NCI-H1048 (cell line): ENCODE results near the gene IQCN.

Experiments used
- DNase-seq: peaks from one replicate; lab custom pipeline; 2025; lab: John Stamatoyannopoulos, UW

Gene IQCN

GRCh38 chr19:18304458-18305310 lies 30.4 kb upstream of the IQCN start:
- DNase-seq, result no peak

- no peak for DNase-seq
Measured at GRCh38 chr19:18304208-18304457, 29.9 kb upstream of the IQCN start.

- no peak for DNase-seq
Measured at GRCh38 chr19:18301718-18302111, 27.5 kb upstream of the IQCN start.

GRCh38 chr19:18300930-18301717 lies 26.9 kb upstream of the IQCN start:
- DNase-seq, result no peak

GRCh38 chr19:18299654-18300053 lies 25.4 kb upstream of the IQCN start:
- DNase-seq, result no peak

GRCh38 chr19:18298601-18299000 lies 24.3 kb upstream of the IQCN start:
- DNase-seq, result no peak

- DNase-seq, result no peak
Measured at GRCh38 chr19:18297308-18297707, 23.1 kb upstream of the IQCN start.

- no peak for DNase-seq
Measured at GRCh38 chr19:18295034-18295451, 20.8 kb upstream of the IQCN start.

GRCh38 chr19:18294467-18294864 lies 20.2 kb upstream of the IQCN start:
- no peak for DNase-seq

GRCh38 chr19:18293642-18294466 lies 19.6 kb upstream of the IQCN start:
- DNase-seq, result no peak

GRCh38 chr19:18292810-18293641 lies 18.8 kb upstream of the IQCN start:
- DNase-seq, result no peak

GRCh38 chr19:18292462-18292809 lies 18.2 kb upstream of the IQCN start:
- no peak for DNase-seq

- no peak for DNase-seq
Measured at GRCh38 chr19:18291590-18292461, 17.6 kb upstream of the IQCN start.

GRCh38 chr19:18291019-18291524 lies 16.8 kb upstream of the IQCN start:
- no peak for DNase-seq

- no peak for DNase-seq
Measured at GRCh38 chr19:18290302-18291018, 16.2 kb upstream of the IQCN start.

- DNase-seq, result no peak
Measured at GRCh38 chr19:18289471-18290301, 15.4 kb upstream of the IQCN start.

GRCh38 chr19:18287836-18288772 lies 13.9 kb upstream of the IQCN start:
- no peak for DNase-seq
